Stomach smooth muscle (tissue), 2 donors: Measurements from ENCODE around the gene FBXO9.

Experiments
- H3K27ac ChIP-seq: one replicate; pipeline ENCODE4 v1.7.0; 2013; ENCODE audit warnings: mild to moderate bottlenecking, low read length, inconsistent platforms
- H3K27me3 ChIP-seq, 2 donors: one replicate each; pipeline ENCODE4 v1.7.0; 2013; ENCODE audit warnings: low read length in 2 of 2; ENCODE audit not compliant: insufficient read depth in 2 of 2, control insufficient read depth in 1 of 2
- H3K36me3 ChIP-seq, 2 donors: one replicate each; pipeline ENCODE4 v1.7.0; 2013; ENCODE audit warnings: low read length in 2 of 2; ENCODE audit not compliant: control insufficient read depth in 2 of 2, insufficient read depth in 2 of 2
- H3K4me1 ChIP-seq: one replicate; pipeline ENCODE4 v1.7.0; 2013; ENCODE audit warnings: low read length; ENCODE audit not compliant: control insufficient read depth, insufficient read depth
- H3K4me3 ChIP-seq, 2 donors: one replicate each; pipeline ENCODE4 v1.7.0; 2013; ENCODE audit warnings: low read length in 2 of 2
- H3K9ac ChIP-seq, 2 donors: one replicate each; pipeline ENCODE4 v1.7.0; 2013; ENCODE audit warnings: low read length in 2 of 2, mild to moderate bottlenecking in 1 of 2
- H3K9me3 ChIP-seq, 2 donors: one replicate each; pipeline ENCODE4 v1.7.0; 2013; ENCODE audit warnings: low read length in 2 of 2; ENCODE audit not compliant: control insufficient read depth in 2 of 2
- donor health status: healthy.
- donor health status: Pancreatic carcinoma.

The FBXO9 gene

GRCh38 chr6:53065266-53066076, at the start of gene FBXO9:
Gene FBXO9 (plus strand): TSS chr6:53065404. CDS start chr6:53065790, 386 bp downstream.
- Histone ChIP-seq H3K27ac (peak within 1 kb of the TSS; percentile 79), H3K4me1 (peaks cover 15% of the 10 kb centered on the region), H3K36me3 (no peaks in the 10 kb centered on the region), H3K4me3 (peak within 1 kb of the TSS; percentile 92 to 99), H3K9me3 (no peaks in the 10 kb centered on the region), H3K9ac (peak within 1 kb of the TSS; percentile 78 to 91), H3K27me3 (no peaks in the 10 kb centered on the region)

DNA sequence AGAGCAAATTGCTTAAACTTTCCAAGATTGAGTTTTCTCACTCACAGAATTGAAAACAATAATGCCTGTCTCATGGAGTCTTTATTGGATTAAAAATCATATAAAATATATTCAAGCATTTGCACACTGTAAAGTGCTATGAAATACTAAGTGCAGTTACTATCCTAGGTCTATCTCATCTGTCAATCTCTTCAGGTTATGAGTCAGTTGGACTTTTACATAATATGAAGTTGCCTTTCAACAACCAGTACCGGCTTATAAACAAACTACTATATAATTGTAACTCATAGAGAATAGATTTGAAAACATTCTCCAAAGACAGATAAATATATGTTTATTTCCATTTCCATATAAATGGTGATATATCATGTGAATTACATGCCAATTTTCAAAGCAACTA, 49.7 kb upstream of the FBXO9 start:
- Histone ChIP-seq H3K9me3 (no peaks in the 10 kb centered on the region), H3K4me3 (no peak overlapping the region), H3K4me1 (no peaks in the 10 kb centered on the region), H3K27ac (no peak overlapping the region), H3K36me3 (peaks cover 55 to 66% of the 10 kb centered on the region in 2 donors), H3K27me3 (no peaks in the 10 kb centered on the region), H3K9ac (no peak overlapping the region)

DNA sequence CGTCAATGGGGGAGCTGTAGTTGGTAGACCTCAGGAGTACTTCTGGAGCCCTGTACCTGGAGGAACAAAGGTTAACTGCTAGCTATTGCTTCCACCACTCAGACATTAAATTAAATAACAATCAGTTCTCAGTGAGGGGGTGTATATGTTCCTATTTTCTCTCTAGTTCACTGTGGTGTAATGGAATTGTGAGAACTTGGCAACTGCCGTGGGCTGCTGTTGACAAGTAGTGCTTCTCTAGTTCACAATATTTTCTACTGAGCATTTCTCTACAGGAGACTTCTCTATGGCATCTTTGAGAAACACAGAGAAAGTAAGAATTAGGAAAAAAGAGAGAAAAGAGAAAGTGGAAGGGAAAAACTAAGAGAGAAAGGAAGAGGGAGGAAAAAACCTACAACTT, 46.8 kb upstream of the FBXO9 start:
- Histone ChIP-seq H3K27me3 (no peaks in the 10 kb centered on the region), H3K4me3 (no peak overlapping the region), H3K9me3 (no peaks in the 10 kb centered on the region), H3K36me3 (peaks cover 36 to 42% of the 10 kb centered on the region in 2 donors), H3K4me1 (no peaks in the 10 kb centered on the region), H3K9ac (no peak overlapping the region), H3K27ac (no peak overlapping the region)

DNA sequence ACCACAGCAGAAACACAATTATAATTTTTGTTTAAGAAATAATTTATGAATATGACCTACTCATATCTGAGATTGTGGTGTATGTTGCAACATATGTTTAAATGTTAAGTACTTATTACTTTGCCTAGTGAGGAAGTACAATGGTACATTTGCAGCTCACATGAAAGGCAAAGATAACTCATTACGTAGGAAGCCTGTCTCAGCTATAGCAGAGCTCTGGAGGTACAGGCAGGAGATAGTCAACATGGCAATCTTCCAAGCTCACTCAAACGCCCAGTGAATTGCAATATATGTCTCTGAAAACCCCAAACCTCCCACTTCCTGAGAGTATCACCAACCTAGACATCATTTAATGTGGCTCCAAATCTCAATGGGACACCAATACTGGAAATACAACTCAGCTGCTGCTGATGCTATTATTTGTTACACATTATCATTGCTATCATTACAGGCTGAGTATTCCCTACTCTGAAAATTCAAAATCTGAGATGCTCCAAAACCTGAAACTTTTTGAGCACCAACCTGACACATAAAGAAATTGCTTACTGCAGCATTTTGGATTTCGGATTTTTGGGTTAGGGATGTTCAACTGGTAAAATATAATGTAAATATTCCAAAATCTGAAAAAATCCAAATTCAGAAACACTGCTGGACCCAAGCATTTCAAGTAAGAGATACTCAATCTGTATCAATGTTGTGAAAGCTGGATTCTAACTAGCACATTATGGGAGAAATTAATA, 45.0 kb upstream of the FBXO9 start:
- Histone ChIP-seq H3K4me3 (no peak overlapping the region), H3K9ac (no peak overlapping the region), H3K4me1 (no peaks in the 10 kb centered on the region), H3K9me3 (no peaks in the 10 kb centered on the region), H3K27ac (no peak overlapping the region), H3K27me3 (no peaks in the 10 kb centered on the region), H3K36me3 (peaks cover 32 to 33% of the 10 kb centered on the region in 2 donors)

DNA sequence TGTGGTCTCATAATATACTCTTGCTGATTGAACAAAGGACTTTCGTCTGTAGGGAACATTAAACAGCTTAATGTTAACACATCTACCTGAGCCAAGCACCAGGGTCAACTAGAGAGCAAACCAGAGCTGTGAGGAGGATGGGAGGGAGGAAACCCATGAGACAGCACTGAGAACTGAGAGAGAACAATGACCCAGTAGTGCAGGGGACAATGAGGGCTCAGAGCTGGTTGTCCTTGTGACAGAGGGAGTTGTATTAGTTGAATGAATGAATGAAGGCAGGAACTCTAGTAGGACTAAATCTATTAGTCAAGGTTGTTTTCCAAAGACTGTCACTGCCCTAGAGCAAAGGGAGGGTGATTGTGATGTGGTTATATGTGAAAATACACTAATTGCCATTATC, 41.9 kb upstream of the FBXO9 start:
- Histone ChIP-seq H3K27ac (no peak overlapping the region), H3K27me3 (no peaks in the 10 kb centered on the region), H3K36me3 (peaks cover 10 to 31% of the 10 kb centered on the region in 2 donors), H3K9me3 (no peaks in the 10 kb centered on the region), H3K4me3 (no peak overlapping the region), H3K4me1 (no peaks in the 10 kb centered on the region), H3K9ac (no peak overlapping the region)

GRCh38 chr6:53026526-53026925, 38.7 kb upstream of the FBXO9 start:
- H3K27ac ChIP-seq, result no peak overlapping the region

DNA sequence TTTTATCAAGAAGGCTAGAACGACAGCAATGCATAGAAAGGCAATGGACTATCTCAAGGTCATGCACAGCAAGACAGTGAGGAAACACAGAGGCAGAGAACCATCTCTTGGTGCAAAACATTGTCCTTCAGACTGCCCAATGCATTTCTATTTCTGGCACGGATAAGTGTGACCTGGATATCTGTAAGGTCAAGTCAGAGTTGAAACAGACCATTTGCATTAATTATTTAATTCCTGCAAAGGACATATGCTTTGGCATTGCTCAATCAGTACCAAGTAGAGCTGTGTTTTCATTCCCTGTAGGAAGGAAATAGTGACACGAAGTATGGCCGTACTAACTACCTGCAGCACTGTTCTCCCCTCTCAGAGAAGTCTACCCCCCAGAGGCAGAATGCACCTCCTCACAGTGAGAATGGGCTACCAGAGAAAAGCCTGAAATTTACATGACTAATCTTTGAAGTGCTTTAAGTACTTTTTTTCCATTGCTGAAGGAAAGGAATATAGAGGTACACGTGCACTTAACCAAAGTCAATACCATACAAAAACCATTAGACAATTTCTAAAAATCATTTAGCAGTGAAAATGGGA, 38.0 kb upstream of the FBXO9 start:
- H3K9me3 ChIP-seq, result no peaks in the 10 kb centered on the region
- H3K9ac ChIP-seq, result no peak overlapping the region
- H3K36me3 ChIP-seq, result peaks cover 32 to 52% of the 10 kb centered on the region in 2 donors
- no peak overlapping the region for H3K4me3 ChIP-seq
- H3K4me1 ChIP-seq, result no peaks in the 10 kb centered on the region
- H3K27me3 ChIP-seq, result no peaks in the 10 kb centered on the region
- H3K27ac ChIP-seq, result no peak overlapping the region

More at GRCh38 chr6:53026526-53026925, 38.7 kb upstream of the FBXO9 start:
- H3K27me3 ChIP-seq, result no peaks in the 10 kb centered on the region
- no peak overlapping the region for H3K4me3 ChIP-seq
- no peaks in the 10 kb centered on the region for H3K4me1 ChIP-seq
- no peaks in the 10 kb centered on the region for H3K9me3 ChIP-seq
- peaks cover 27 to 51% of the 10 kb centered on the region in 2 donors for H3K36me3 ChIP-seq
- no peak overlapping the region for H3K9ac ChIP-seq

GRCh38 chr6:53028467-53028866, 36.7 kb upstream of the FBXO9 start:
- Histone ChIP-seq H3K27ac (no peak overlapping the region), H3K36me3 (peaks cover 32 to 53% of the 10 kb centered on the region in 2 donors), H3K4me1 (peaks cover 6% of the 10 kb centered on the region), H3K27me3 (no peaks in the 10 kb centered on the region), H3K9ac (no peak overlapping the region), H3K4me3 (no peak overlapping the region), H3K9me3 (no peaks in the 10 kb centered on the region)

DNA sequence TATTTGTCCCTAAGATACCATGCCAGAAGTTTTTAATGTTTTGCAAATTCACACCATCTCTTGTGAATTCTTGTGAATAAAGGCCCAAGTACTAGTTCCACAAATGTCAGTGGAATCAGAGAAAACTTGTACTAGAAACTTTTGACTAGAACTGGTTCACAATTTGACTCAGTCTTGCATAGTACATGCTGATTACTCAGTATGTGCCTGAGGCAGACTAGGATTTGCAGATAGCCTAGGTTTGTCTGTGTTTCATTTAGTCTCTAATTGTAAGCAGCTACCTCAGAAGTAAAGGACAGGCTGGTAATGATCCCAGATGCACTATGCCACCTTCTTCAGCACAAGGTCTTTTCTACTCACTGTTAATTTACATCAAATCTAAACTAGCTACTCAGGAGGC, 35.9 kb upstream of the FBXO9 start:
- Histone ChIP-seq H3K27ac (no peak overlapping the region), H3K36me3 (peaks cover 29 to 48% of the 10 kb centered on the region in 2 donors), H3K9me3 (no peaks in the 10 kb centered on the region), H3K4me3 (no peak overlapping the region), H3K9ac (no peak overlapping the region), H3K27me3 (no peaks in the 10 kb centered on the region), H3K4me1 (peaks cover 6% of the 10 kb centered on the region)

DNA sequence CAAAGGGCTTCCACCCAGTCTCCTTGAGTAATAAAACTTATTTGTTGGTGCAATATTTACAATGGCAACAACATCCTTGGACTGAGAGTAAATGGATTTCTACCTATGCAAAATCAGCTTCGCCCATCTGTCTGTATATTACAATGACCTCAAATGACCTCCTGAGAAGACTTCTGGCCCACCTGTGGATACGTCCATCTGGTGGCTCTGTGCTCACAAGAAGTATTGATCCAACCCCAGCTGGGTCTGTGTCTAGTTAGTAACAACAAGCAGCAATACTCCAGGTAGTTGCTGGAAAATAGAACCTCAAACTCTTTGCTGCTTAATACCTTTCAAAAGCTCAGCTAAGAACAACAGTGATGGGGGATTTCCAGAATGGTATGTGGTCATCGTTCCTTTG, 35.4 kb upstream of the FBXO9 start:
- H3K9me3 ChIP-seq, result no peaks in the 10 kb centered on the region
- H3K4me3 ChIP-seq, result no peak overlapping the region
- no peaks in the 10 kb centered on the region for H3K27me3 ChIP-seq
- no peak overlapping the region for H3K9ac ChIP-seq
- H3K4me1 ChIP-seq, result peaks cover 6% of the 10 kb centered on the region
- peaks cover 32 to 51% of the 10 kb centered on the region in 2 donors for H3K36me3 ChIP-seq
- H3K27ac ChIP-seq, result no peak overlapping the region
